IMR-90 (cell line): ENCODE results near the gene ZNF644. TPM values are rescaled to one million over a fixed set of nuclear protein-coding genes. Genes with fewer than 3 reads are reported as not detected.

ENCODE experiments used
- ATAC-seq: fragments of 200-7000 bp; cut with Tn5 transposase; 2 replicates; pipeline ENCODE4 v1.9.1; 2020; ENCODE audit warnings: low read depth, mild to moderate bottlenecking, moderate library complexity
- BruUV-seq: library from RNA; stranded (reverse); fragments of 400-500 nt; replicated peaks from 2 replicates; lab custom pipeline; 2021; lab: Mats Ljungman, UMichigan
- CTCF ChIA-PET: fragments of 300-600 bp; formaldehyde crosslinking; extraction: SDS; loops from one replicate; lab custom pipeline; 2021; ENCODE audit warnings: antibody characterized with exemption; lab: Yijun Ruan, JAX
- POLR2A ChIA-PET: fragments of 300-600 bp; sonication (Branson Sonifier 250); formaldehyde crosslinking; loops from one replicate; lab custom pipeline; 2022; ENCODE audit warnings: antibody characterized with exemption; ENCODE audit not compliant: unreplicated experiment; lab: Charles Lee
- DNase-seq: peaks from one replicate; pipeline ENCODE4 v3.0.0; 2013
- H2AFZ ChIP-seq: replicated peaks from 2 replicates; pipeline ENCODE3; 2013; ENCODE audit warnings: low read length, mild to moderate bottlenecking; ENCODE audit not compliant: poor library complexity
- H2AK5ac ChIP-seq: 2 replicates; pipeline ENCODE4 v1.6.1; 2013; ENCODE audit warnings: low read depth, low read length, inconsistent platforms
- H2AK9ac ChIP-seq: replicated peaks from 2 replicates; pipeline ENCODE3; 2013; ENCODE audit warnings: mild to moderate bottlenecking, low read depth, low read length, moderate library complexity; ENCODE audit not compliant: poor library complexity
- H2BK120ac ChIP-seq: 2 replicates; pipeline ENCODE4 v1.6.1; 2013; ENCODE audit warnings: low read depth, low read length, inconsistent platforms
- H2BK15ac ChIP-seq: 3 replicates; pipeline ENCODE4 v1.6.1; 2013; ENCODE audit warnings: low read depth, low read length, inconsistent platforms
- H2BK20ac ChIP-seq: 2 replicates; pipeline ENCODE4 v1.6.1; 2013; ENCODE audit warnings: low read depth, mild to moderate bottlenecking, inconsistent platforms, low read length, moderate library complexity
- H2BK5ac ChIP-seq: 2 replicates; pipeline ENCODE4 v1.6.1; 2013; ENCODE audit warnings: mild to moderate bottlenecking, low read depth, low read length, inconsistent platforms; ENCODE audit not compliant: poor library complexity, severe bottlenecking
- H3K14ac ChIP-seq: replicated peaks from 2 replicates; pipeline ENCODE4 v1.6.1; 2013; ENCODE audit warnings: low read depth, low read length, inconsistent platforms
- H3K18ac ChIP-seq: 2 replicates; pipeline ENCODE4 v1.6.1; 2013; ENCODE audit warnings: low read depth, low read length, control low read depth
- H3K23ac ChIP-seq: 2 replicates; pipeline ENCODE4 v1.6.1; 2013; ENCODE audit warnings: low read depth, low read length, inconsistent platforms
- H3K27ac ChIP-seq: 2 replicates; pipeline ENCODE4 v1.5.1; 2013; ENCODE audit warnings: mild to moderate bottlenecking, control low read depth, low read length; ENCODE audit not compliant: insufficient read depth
- H3K27me3 ChIP-seq: 2 replicates; pipeline ENCODE4 v1.6.1; 2013; ENCODE audit warnings: low read length; ENCODE audit not compliant: control insufficient read depth, insufficient read depth
- H3K36me3 ChIP-seq: 2 replicates; pipeline ENCODE4 v1.6.1; 2013; ENCODE audit warnings: low read length, mixed read lengths; ENCODE audit not compliant: control insufficient read depth, insufficient read depth
- H3K4ac ChIP-seq: 2 replicates; pipeline ENCODE4 v1.6.1; 2013; ENCODE audit warnings: low read depth, low read length, inconsistent platforms
- H3K4me1 ChIP-seq: 2 replicates; pipeline ENCODE4 v1.6.1; 2013; ENCODE audit warnings: low read length, mixed read lengths; ENCODE audit not compliant: control insufficient read depth, insufficient read depth
- H3K4me2 ChIP-seq: 2 replicates; pipeline ENCODE4 v1.6.1; 2013; ENCODE audit warnings: low read depth, mild to moderate bottlenecking, control low read depth, low read length, moderate library complexity
- H3K4me3 ChIP-seq: 2 replicates; pipeline ENCODE4 v1.5.1; 2013; ENCODE audit warnings: low read depth, mild to moderate bottlenecking, control low read depth, low read length, moderate library complexity; ENCODE audit not compliant: insufficient read depth
- H3K56ac ChIP-seq: 2 replicates; pipeline ENCODE4 v1.6.1; 2013; ENCODE audit warnings: low read length, inconsistent platforms; ENCODE audit not compliant: insufficient read depth; ENCODE audit errors: extremely low read depth
- H3K79me1 ChIP-seq, 2 experiments: 2 replicates each; pipeline ENCODE4 v1.6.1; 2013; ENCODE audit warnings: low read length in 2 of 2, inconsistent platforms in 1 of 2, low read depth in 1 of 2
- H3K9ac ChIP-seq: 2 replicates; pipeline ENCODE4 v1.6.1; 2013; ENCODE audit warnings: low read depth, low read length, control low read depth
- H3K9me1 ChIP-seq: 2 replicates; pipeline ENCODE4 v1.6.1; 2013; ENCODE audit warnings: low read length, inconsistent platforms; ENCODE audit not compliant: insufficient read depth
- H3K9me3 ChIP-seq: 2 replicates; pipeline ENCODE4 v1.6.1; 2013; ENCODE audit warnings: low read length; ENCODE audit not compliant: control insufficient read depth, insufficient read depth
- H4K20me1 ChIP-seq: 2 replicates; pipeline ENCODE4 v1.6.1; 2013; ENCODE audit warnings: low read length, inconsistent platforms; ENCODE audit not compliant: insufficient read depth
- H4K5ac ChIP-seq: 2 replicates; pipeline ENCODE4 v1.6.1; 2013; ENCODE audit warnings: mild to moderate bottlenecking, low read depth, low read length, control low read depth
- H4K8ac ChIP-seq, 2 experiments: 2 replicates each; pipeline ENCODE4 v1.6.1; 2013; ENCODE audit warnings: low read depth in 2 of 2, low read length in 2 of 2, control low read depth in 1 of 2, inconsistent platforms in 1 of 2
- H4K91ac ChIP-seq: 2 replicates; pipeline ENCODE4 v1.6.1; 2013; ENCODE audit warnings: low read depth, low read length, inconsistent platforms; ENCODE audit not compliant: insufficient read depth
- BHLHE40 ChIP-seq: fragments of 150-350 bp; IDR thresholded peaks from 2 replicates; pipeline ENCODE4 v1.6.1; 2016; ENCODE audit warnings: mild to moderate bottlenecking, low read depth, low read length
- CHD1 ChIP-seq: IDR thresholded peaks from 2 replicates; pipeline ENCODE4 v1.6.1; 2012; ENCODE audit warnings: low read depth, low read length, improper control_type of control experiment
- FOS ChIP-seq: fragments of 150-350 bp; IDR thresholded peaks from 2 replicates; pipeline ENCODE4 v1.6.1; 2016; ENCODE audit warnings: low read depth, low read length
- MAFK ChIP-seq: IDR thresholded peaks from 2 replicates; pipeline ENCODE4 v1.6.1; 2012; ENCODE audit warnings: low read depth, low read length, improper control_type of control experiment
- MAZ ChIP-seq: IDR thresholded peaks from 2 replicates; pipeline ENCODE4 v1.6.1; 2012; ENCODE audit warnings: low read depth, mild to moderate bottlenecking, low read length, improper control_type of control experiment, moderate library complexity, borderline replicate concordance
- NFE2L2 ChIP-seq: fragments of 150-350 bp; IDR thresholded peaks from 2 replicates; pipeline ENCODE4 v1.6.1; 2016; ENCODE audit warnings: low read depth, mild to moderate bottlenecking, low read length
- POLR2A ChIP-seq: IDR thresholded peaks from 2 replicates; pipeline ENCODE4 v1.6.1; 2012; ENCODE audit warnings: mild to moderate bottlenecking, low read depth, low read length
- RAD21 ChIP-seq: IDR thresholded peaks from 2 replicates; pipeline ENCODE4 v1.6.1; 2012; ENCODE audit warnings: low read length, improper control_type of control experiment
- RCOR1 ChIP-seq: IDR thresholded peaks from 2 replicates; pipeline ENCODE4 v1.6.1; 2012; ENCODE audit warnings: mild to moderate bottlenecking, low read length, improper control_type of control experiment; ENCODE audit not compliant: insufficient replicate concordance
- RFX5 ChIP-seq: IDR thresholded peaks from 2 replicates; pipeline ENCODE4 v1.8.0; 2012; ENCODE audit warnings: low read depth, mild to moderate bottlenecking, low read length, moderate library complexity
- SMC3 ChIP-seq: fragments of 150-350 bp; IDR thresholded peaks from 2 replicates; pipeline ENCODE4 v1.6.1; 2016; ENCODE audit warnings: low read depth, mild to moderate bottlenecking, antibody characterized with exemption, low read length, moderate library complexity
- USF2 ChIP-seq: fragments of 150-350 bp; IDR thresholded peaks from 2 replicates; pipeline ENCODE4 v1.6.1; 2017; ENCODE audit warnings: mild to moderate bottlenecking, antibody characterized with exemption, low read length, low read depth
- WGBS, 2 experiments: methylation state at CpG; one replicate each; pipeline versions ENCODE4 v1.1.5 to v1.1.7; 2013; ENCODE audit warnings: missing lambda C conversion rate in 2 of 2; ENCODE audit not compliant: insufficient read length in 1 of 2; ENCODE audit errors: extremely low coverage in 2 of 2; 5-methylcytosine and 5-hydroxymethylcytosine counted together
- dilution Hi-C: fragments of 300-500 bp; cut with HindIII; formaldehyde crosslinking; loops from one replicate; pipeline ENCODE4 v1.14.3; 2018; ENCODE audit warnings: low sequenced_read_pairs; ENCODE audit not compliant: unreplicated experiment
- in situ Hi-C: fragments of 300-500 bp; cut with MboI; formaldehyde crosslinking; loops from 3 replicates; pipeline ENCODE4 v1.14.3; 2019; ENCODE audit warnings: low sequenced_read_pairs, inconsistent platforms, mixed read lengths
- intact Hi-C: fragments of 100-400 bp; cut with micrococcal nuclease; formaldehyde crosslinking; loops from 2 replicates; pipeline ENCODE4 v1.10.0; 2022
- polyA plus RNA-seq, 3 experiments: library from polyadenylated mRNA; depleted of rRNA; stranded (reverse); fragments of >200 nt; gene quantifications; 2 replicates each; pipeline ENCODE4 v1.2.3, GENCODE V29; 2012; ENCODE audit warnings: low replicate concordance in 1 of 3
- total RNA-seq: library from RNA; depleted of rRNA; stranded (reverse); fragments of >200 nt; gene quantifications from 2 replicates; pipeline ENCODE4 v1.2.3, GENCODE V29; 2012
- TF ChIP-seq, protein P1 (sequence below): conservative IDR thresholded peaks from 2 replicates; pipeline ENCODE4 v1.5.1; 2012; ENCODE audit warnings: mild to moderate bottlenecking, low read depth, low read length, improper control_type of control experiment

The ZNF644 gene
- total and polyA plus RNA-seq, 2 of the 4 experiments (the other 2 are of a cell fraction): 9.0 to 45.3 TPM

- CTCF ChIA-PET: no interaction called here
- Histone ChIP-seq H3K23ac (no peak overlapping the region), H3K27me3 (no peaks in the 10 kb centered on the region), H3K27ac (no peak overlapping the region), H2AK9ac (no peak overlapping the region), H3K18ac (no peak overlapping the region), H3K4me1 (no peaks in the 10 kb centered on the region), H2BK5ac (no peak overlapping the region), H3K4ac (no peak overlapping the region), H2AFZ (no peak overlapping the region), H4K8ac (no peak overlapping the region), H2BK15ac (no peak overlapping the region), H2AK5ac (no peak overlapping the region), H2BK120ac (no peak overlapping the region), H3K14ac (no peak overlapping the region), H4K91ac (no peak overlapping the region), H3K9ac (no peak overlapping the region), H3K4me2 (no peak overlapping the region), H3K79me1 (no peaks in the 10 kb centered on the region), H4K5ac (no peak overlapping the region), H3K9me1 (no peaks in the 10 kb centered on the region), H3K36me3 (no peaks in the 10 kb centered on the region), H3K4me3 (no peak overlapping the region), H4K20me1 (no peaks in the 10 kb centered on the region), H3K56ac (no peak overlapping the region), H3K9me3 (no peaks in the 10 kb centered on the region), H2BK20ac (no peak overlapping the region)
- dilution Hi-C loops (no loop called here), intact Hi-C loops (no loop called here), in situ Hi-C loops (no loop called here)
- no peak for TF ChIP-seq CHD1
- TF ChIP-seq SMC3: no peak
- no peak for TF ChIP-seq USF2
- TF ChIP-seq POLR2A: no peak
- TF ChIP-seq BHLHE40: no peak
- TF ChIP-seq MAZ: no peak
- no peak for TF ChIP-seq RAD21
- no peak for TF ChIP-seq RCOR1
- no peak for TF ChIP-seq FOS
- no peak for TF ChIP-seq MAFK
- no peak for TF ChIP-seq NFE2L2
- TF ChIP-seq RFX5: no peak
- TF ChIP-seq, protein P1, sequence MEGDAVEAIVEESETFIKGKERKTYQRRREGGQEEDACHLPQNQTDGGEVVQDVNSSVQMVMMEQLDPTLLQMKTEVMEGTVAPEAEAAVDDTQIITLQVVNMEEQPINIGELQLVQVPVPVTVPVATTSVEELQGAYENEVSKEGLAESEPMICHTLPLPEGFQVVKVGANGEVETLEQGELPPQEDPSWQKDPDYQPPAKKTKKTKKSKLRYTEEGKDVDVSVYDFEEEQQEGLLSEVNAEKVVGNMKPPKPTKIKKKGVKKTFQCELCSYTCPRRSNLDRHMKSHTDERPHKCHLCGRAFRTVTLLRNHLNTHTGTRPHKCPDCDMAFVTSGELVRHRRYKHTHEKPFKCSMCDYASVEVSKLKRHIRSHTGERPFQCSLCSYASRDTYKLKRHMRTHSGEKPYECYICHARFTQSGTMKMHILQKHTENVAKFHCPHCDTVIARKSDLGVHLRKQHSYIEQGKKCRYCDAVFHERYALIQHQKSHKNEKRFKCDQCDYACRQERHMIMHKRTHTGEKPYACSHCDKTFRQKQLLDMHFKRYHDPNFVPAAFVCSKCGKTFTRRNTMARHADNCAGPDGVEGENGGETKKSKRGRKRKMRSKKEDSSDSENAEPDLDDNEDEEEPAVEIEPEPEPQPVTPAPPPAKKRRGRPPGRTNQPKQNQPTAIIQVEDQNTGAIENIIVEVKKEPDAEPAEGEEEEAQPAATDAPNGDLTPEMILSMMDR: no peak
- no peak for ATAC-seq
- POLR2A ChIA-PET: no interaction called here
- no TSS peak for BruUV-seq
- no peak for DNase-seq
- WGBS, 2 experiments: no CpG with 5 or more reads among the region's 4 CpGs
Observed at GRCh38 chr1:91065337-91065736, 43.5 kb upstream of the ZNF644 start.
